ENCODE measurements around the gene VPS25. TPM values are rescaled to one million over a fixed set of nuclear protein-coding genes. Genes with fewer than 3 reads are reported as not detected.
A peak's percentile ranks its signal among the peaks of the same experiment; 100 is the strongest.

Gene VPS25
- total RNA-seq, 4 donors from 2014 or later = 24.5 to 44.7 (median 38.2) TPM

- WGBS, 2 donors = 34 to 56% methylated on average over 3 of the region's 3 CpGs
- no peaks in the 10 kb centered on the region for H3K9me3 ChIP-seq
- H3K27me3 ChIP-seq = no peaks in the 10 kb centered on the region
- peaks cover 0 to 50% (median 0%) of the 10 kb centered on the region in 3 donors for H3K36me3 ChIP-seq
- DNase-seq (ENCODE audit: low spot score in 2 of 2) = peak; percentile 57 to 58
- H3K27ac ChIP-seq = peak overlapping the region in 1 of 4 donors; percentile 37
- no peak for TF ChIP-seq POLR2A (IDR thresholded peaks at IDR 0.05)
- peak in 1 of 2 donors; percentile 49 for TF ChIP-seq EP300 (IDR thresholded peaks at IDR 0.05)
- TF ChIP-seq CTCF (IDR thresholded peaks at IDR 0.05) = no peak
- H3K4me3 ChIP-seq = no peak overlapping the region
- peaks cover 0 to 16% (median 1%) of the 10 kb centered on the region in 4 donors for H3K4me1 ChIP-seq
Observed at GRCh38 chr17:42809250-42809649, 36.0 kb downstream of the VPS25 start.

DNA sequence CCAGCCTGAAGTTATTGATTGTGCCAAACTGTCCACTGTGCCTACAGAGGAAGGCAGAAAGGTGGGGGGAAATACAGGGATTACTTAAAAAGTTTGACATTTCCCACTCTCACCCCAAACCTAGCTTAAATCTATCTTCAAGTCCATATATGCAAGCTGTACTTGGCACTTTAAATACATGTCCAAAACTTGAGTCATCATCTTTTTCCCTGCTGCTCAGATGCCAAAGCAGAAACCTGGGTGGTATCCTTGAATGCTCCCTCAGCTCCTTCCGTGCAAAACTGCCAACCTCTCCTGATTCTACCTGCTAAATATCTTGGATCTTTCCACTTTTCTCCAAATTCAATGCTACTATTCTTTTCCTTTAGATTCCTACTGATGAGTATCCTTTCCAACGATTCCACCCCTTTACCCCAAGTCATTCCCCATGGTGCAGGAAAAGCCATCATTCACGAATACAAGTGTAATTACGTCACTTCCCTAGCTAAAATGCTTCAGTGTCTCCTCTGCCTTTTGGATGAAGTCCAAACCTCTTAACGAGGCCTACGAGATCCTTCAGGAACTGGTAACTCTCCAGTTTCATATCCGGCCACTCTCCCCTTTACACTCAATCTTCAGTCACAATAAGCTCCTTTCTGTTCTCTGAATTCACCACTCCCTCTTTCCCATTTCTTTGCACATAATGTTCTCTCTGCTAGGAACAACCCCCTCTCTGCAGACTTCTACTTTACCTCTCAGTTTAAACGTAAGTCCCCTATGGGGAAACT is 41.6 kb downstream of the VPS25 start:
- H3K27me3 ChIP-seq = no peaks in the 10 kb centered on the region
- no peak for DNase-seq (ENCODE audit: low spot score in 2 of 2)
- TF ChIP-seq EP300 (IDR thresholded peaks at IDR 0.05) (peak in 1 of 2 donors; percentile 50), POLR2A (IDR thresholded peaks at IDR 0.05) (no peak), CTCF (IDR thresholded peaks at IDR 0.05) (no peak)
- H3K27ac ChIP-seq = peak overlapping the region in 3 of 4 donors; percentile 60 to 80 (median 73)
- peaks cover 0 to 92% (median 9%) of the 10 kb centered on the region in 3 donors for H3K36me3 ChIP-seq
- no peaks in the 10 kb centered on the region for H3K9me3 ChIP-seq
- no peak overlapping the region for H3K4me3 ChIP-seq
- H3K4me1 ChIP-seq = peaks cover 0 to 31% (median 4%) of the 10 kb centered on the region in 4 donors
- 22 to 25% methylated on average over 8 of the region's 8 CpGs for whole genome bisulfite sequencing, 2 donors

- WGBS, 2 donors = 63 to 73% methylated on average over 1 of the region's 1 CpG
- TF ChIP-seq CTCF (IDR thresholded peaks at IDR 0.05) = no peak
- no peak for TF ChIP-seq POLR2A (IDR thresholded peaks at IDR 0.05)
- no peak for TF ChIP-seq EP300 (IDR thresholded peaks at IDR 0.05)
- Histone ChIP-seq H3K9me3 (no peaks in the 10 kb centered on the region), H3K4me1 (peaks cover 0 to 41% (median 7%) of the 10 kb centered on the region in 4 donors), H3K27ac (no peak overlapping the region), H3K36me3 (peaks cover 0 to 94% (median 13%) of the 10 kb centered on the region in 3 donors), H3K27me3 (no peaks in the 10 kb centered on the region), H3K4me3 (no peak overlapping the region)
- no peak for DNase-seq (ENCODE audit: low spot score in 2 of 2)
Observed at GRCh38 chr17:42817866-42818265, 44.6 kb downstream of the VPS25 start.

DNA sequence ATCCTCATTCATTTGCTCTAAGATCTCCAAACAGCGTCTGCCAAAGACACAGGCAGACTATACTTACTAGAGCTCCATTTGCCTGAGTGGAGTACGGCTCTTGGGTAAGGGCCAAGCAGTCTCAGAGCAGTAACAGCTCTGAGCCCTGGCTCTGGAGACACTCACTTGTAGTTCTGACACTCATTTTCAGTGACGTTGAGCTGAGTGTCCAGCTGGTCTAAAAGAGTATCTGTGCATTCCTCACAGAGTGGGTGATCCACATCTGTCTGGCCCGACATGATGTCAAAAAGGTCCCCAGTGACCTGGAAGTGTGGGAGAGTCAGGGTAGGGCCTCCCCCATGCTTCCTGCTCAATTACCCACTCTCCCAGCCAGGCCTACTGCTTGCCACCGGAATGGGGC is 45.1 kb downstream of the VPS25 start:
- H3K4me1 ChIP-seq = peaks cover 0 to 45% (median 12%) of the 10 kb centered on the region in 4 donors
- WGBS, 2 donors = 79 to 80% methylated on average over 5 of the region's 5 CpGs
- H3K9me3 ChIP-seq = no peaks in the 10 kb centered on the region
- H3K27ac ChIP-seq = no peak overlapping the region
- no peak for TF ChIP-seq CTCF (IDR thresholded peaks at IDR 0.05)
- TF ChIP-seq EP300 (IDR thresholded peaks at IDR 0.05) = no peak
- TF ChIP-seq POLR2A (IDR thresholded peaks at IDR 0.05) = no peak
- peaks cover 0 to 89% (median 13%) of the 10 kb centered on the region in 3 donors for H3K36me3 ChIP-seq
- no peak overlapping the region for H3K4me3 ChIP-seq
- H3K27me3 ChIP-seq = no peaks in the 10 kb centered on the region
- DNase-seq (ENCODE audit: low spot score in 2 of 2) = no peak

DNA sequence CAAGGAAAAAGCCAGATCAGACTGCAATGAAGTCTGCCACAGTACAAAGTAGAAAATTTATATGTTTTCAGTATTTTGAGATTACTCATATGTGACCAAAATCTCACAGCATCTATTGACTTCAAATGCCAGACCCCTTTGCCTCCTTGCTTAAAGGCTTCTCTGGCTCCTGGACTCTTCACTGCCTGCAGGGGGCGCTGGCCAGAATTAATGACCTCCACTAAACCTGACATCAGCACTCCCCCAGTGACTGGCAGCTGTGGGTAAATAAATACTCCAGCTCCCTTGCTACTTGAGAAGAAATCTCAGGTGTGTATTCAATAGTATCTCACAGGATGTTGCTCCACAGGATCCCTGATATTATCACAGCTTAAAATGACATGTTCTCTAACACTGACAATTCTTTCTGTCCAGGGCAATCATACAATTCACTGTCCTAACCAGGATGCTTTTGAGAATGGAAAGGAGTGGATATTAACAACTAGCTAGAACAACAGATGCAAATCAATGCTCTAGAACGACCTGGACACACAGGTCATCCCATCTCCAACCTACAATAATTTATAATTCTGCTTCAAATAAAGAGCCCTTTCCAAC is 46.8 kb downstream of the VPS25 start:
- 33 to 34% methylated on average over 2 of the region's 2 CpGs for WGBS, 2 donors
- H3K4me3 ChIP-seq = no peak overlapping the region
- H3K4me1 ChIP-seq = peaks cover 0 to 38% (median 16%) of the 10 kb centered on the region in 4 donors
- H3K27ac ChIP-seq = no peak overlapping the region
- no peaks in the 10 kb centered on the region for H3K9me3 ChIP-seq
- peaks cover 0 to 74% (median 13%) of the 10 kb centered on the region in 3 donors for H3K36me3 ChIP-seq
- H3K27me3 ChIP-seq = no peaks in the 10 kb centered on the region
- DNase-seq (ENCODE audit: low spot score in 2 of 2) = no peak
- TF ChIP-seq CTCF (IDR thresholded peaks at IDR 0.05) (peak; percentile 20 to 53 (median 34)), EP300 (IDR thresholded peaks at IDR 0.05) (no peak), POLR2A (IDR thresholded peaks at IDR 0.05) (no peak)
